Endodermal cell (in vitro differentiated cells): ENCODE measurements around the gene AGT. TPM values are rescaled to one million over a fixed set of nuclear protein-coding genes. Genes with fewer than 3 reads are reported as not detected.

ENCODE experiments used
- DNase-seq: peaks from one replicate; pipeline ENCODE4 v3.0.0-alpha.2; 2017
- H3K27ac ChIP-seq: 2 replicates; pipeline ENCODE4 v1.5.1; 2013; ENCODE audit warnings: mild to moderate bottlenecking, low read depth, low read length, moderate library complexity
- H3K27me3 ChIP-seq: 2 replicates; pipeline ENCODE4 v1.6.1; 2013; ENCODE audit warnings: mild to moderate bottlenecking, low read length, moderate library complexity; ENCODE audit not compliant: insufficient read depth, control insufficient read depth, poor library complexity, severe bottlenecking
- H3K36me3 ChIP-seq: 2 replicates; pipeline ENCODE4 v1.7.0; 2013; ENCODE audit warnings: mild to moderate bottlenecking, low read length, moderate library complexity; ENCODE audit not compliant: control insufficient read depth, insufficient read depth
- H3K4me1 ChIP-seq: one replicate; pipeline ENCODE4 v1.7.0; 2013; ENCODE audit warnings: low read length; ENCODE audit not compliant: control insufficient read depth, insufficient read depth
- H3K4me3 ChIP-seq: 2 replicates; pipeline ENCODE4 v1.5.1; 2013; ENCODE audit warnings: mild to moderate bottlenecking, low read length, moderate library complexity
- H3K9ac ChIP-seq: 2 replicates; pipeline ENCODE4 v1.6.1; 2013; ENCODE audit warnings: mild to moderate bottlenecking, low read length, moderate library complexity; ENCODE audit not compliant: poor library complexity, severe bottlenecking; ENCODE audit errors: extremely low read depth
- H3K9me3 ChIP-seq: 2 replicates; pipeline ENCODE4 v1.6.1; 2013; ENCODE audit warnings: mild to moderate bottlenecking, low read length, moderate library complexity; ENCODE audit not compliant: control insufficient read depth
- H3K27ac Mint-ChIP-seq: 2 replicates; pipeline ENCODE4 v1.8.0; 2020; ENCODE audit warnings: mixed read lengths
- H3K27me3 Mint-ChIP-seq: 2 replicates; pipeline ENCODE4 v1.8.0; 2021; ENCODE audit warnings: mild to moderate bottlenecking, mixed read lengths; ENCODE audit not compliant: insufficient read depth
- H3K36me3 Mint-ChIP-seq: 2 replicates; pipeline ENCODE4 v1.8.0; 2020; ENCODE audit warnings: low read depth, mixed read lengths
- H3K4me1 Mint-ChIP-seq: 2 replicates; pipeline ENCODE4 v1.8.0; 2020; ENCODE audit warnings: mixed read lengths
- H3K4me3 Mint-ChIP-seq: 2 replicates; pipeline ENCODE4 v1.8.0; 2020; ENCODE audit warnings: mild to moderate bottlenecking, moderate library complexity, mixed read lengths
- H3K9me3 Mint-ChIP-seq: 2 replicates; pipeline ENCODE4 v1.8.0; 2020; ENCODE audit warnings: mild to moderate bottlenecking, mixed read lengths
- CTCF ChIP-seq: fragments of 200-600 bp; sonication (generic); conservative IDR thresholded peaks from 2 replicates; pipeline ENCODE4 v1.5.0; 2021; ENCODE audit warnings: antibody characterized with exemption, mild to moderate bottlenecking
- WGBS, 2 experiments: methylation state at CpG; one replicate each; pipeline versions ENCODE4 v1.1.5 to v1.1.7; 2013; ENCODE audit warnings: missing lambda C conversion rate in 2 of 2, mixed read lengths in 1 of 2; ENCODE audit not compliant: insufficient coverage in 1 of 2, insufficient read length in 1 of 2; 5-methylcytosine and 5-hydroxymethylcytosine counted together
- total RNA-seq, 2 donors: library from RNA; stranded (reverse); fragmentation: NEBNext Ultra II Directional in 1 of 2; extraction: Animal tissue kit (Norgen Biotek cat#: 25700) in 1 of 2; gene quantifications; 2 replicates in 1 of 2; 3 replicates in 1 of 2; pipeline ENCODE4 v1.2.1, GENCODE V29; 2021

The AGT gene
- total RNA-seq, 2 donors from 2014 or later, result not detected

- Mint-ChIP-seq H3K9me3 (no peaks in the 10 kb centered on the region), H3K27ac (no peak overlapping the region)
These were observed 10.8 kb downstream of the AGT start for GRCh38 chr1:230702934-230703678.

GRCh38 chr1:230701895-230702768 is 11.8 kb downstream of the AGT start:
- Histone ChIP-seq H3K27me3 (no peaks in the 10 kb centered on the region), H3K4me3 (no peak overlapping the region), H3K9me3 (no peaks in the 10 kb centered on the region), H3K27ac (no peak overlapping the region), H3K9ac (no peak overlapping the region), H3K36me3 (no peaks in the 10 kb centered on the region), H3K4me1 (no peaks in the 10 kb centered on the region)
- DNase-seq, result no peak
- no peaks in the 10 kb centered on the region for H3K9me3 Mint-ChIP-seq
- no peak for TF ChIP-seq CTCF
- no peaks in the 10 kb centered on the region for H3K36me3 Mint-ChIP-seq
- 90 to 95% methylated on average over 13 to 19 of the region's 19 CpGs for WGBS, 2 experiments
- peaks cover 3% of the 10 kb centered on the region for H3K4me1 Mint-ChIP-seq
- no peak overlapping the region for H3K27ac Mint-ChIP-seq
- no peaks in the 10 kb centered on the region for H3K27me3 Mint-ChIP-seq
- no peak overlapping the region for H3K4me3 Mint-ChIP-seq

More at GRCh38 chr1:230702934-230703678, 10.8 kb downstream of the AGT start:
- H3K4me1 ChIP-seq, result no peaks in the 10 kb centered on the region
- no peak overlapping the region for H3K27ac ChIP-seq
- no peak overlapping the region for H3K4me3 ChIP-seq
- DNase-seq, result no peak
- H3K27me3 Mint-ChIP-seq, result peaks cover 2% of the 10 kb centered on the region
- no peak overlapping the region for H3K4me3 Mint-ChIP-seq
- no peaks in the 10 kb centered on the region for H3K9me3 ChIP-seq
- no peaks in the 10 kb centered on the region for H3K36me3 Mint-ChIP-seq
- 74 to 88% methylated on average over 9 to 14 of the region's 14 CpGs for WGBS, 2 experiments
- H3K27me3 ChIP-seq, result no peaks in the 10 kb centered on the region
- peaks cover 3% of the 10 kb centered on the region for H3K4me1 Mint-ChIP-seq
- TF ChIP-seq CTCF, result no peak
- H3K9ac ChIP-seq, result no peak overlapping the region
- no peaks in the 10 kb centered on the region for H3K36me3 ChIP-seq

GRCh38 chr1:230701434-230701833 is 12.5 kb downstream of the AGT start:
- DNase-seq, result no peak
- Histone ChIP-seq H3K9ac (no peak overlapping the region), H3K9me3 (no peaks in the 10 kb centered on the region), H3K36me3 (no peaks in the 10 kb centered on the region), H3K4me3 (no peak overlapping the region), H3K27me3 (no peaks in the 10 kb centered on the region), H3K4me1 (no peaks in the 10 kb centered on the region), H3K27ac (no peak overlapping the region)
- Mint-ChIP-seq H3K27ac (no peak overlapping the region), H3K4me3 (no peak overlapping the region), H3K4me1 (peaks cover 3% of the 10 kb centered on the region), H3K9me3 (no peaks in the 10 kb centered on the region), H3K27me3 (no peaks in the 10 kb centered on the region), H3K36me3 (no peaks in the 10 kb centered on the region)
- TF ChIP-seq CTCF, result no peak
- WGBS, 2 experiments, result 93 to 95% methylated on average over 17 of the region's 17 CpGs
